Measurements from ENCODE around the gene CAVIN4. TPM values are rescaled to one million over a fixed set of nuclear protein-coding genes. Genes with fewer than 3 reads are reported as not detected.

CAVIN4 gene
- total RNA-seq, 1 experiment from 2014 or later, result 0.59 TPM

GRCh38 chr9:100587375-100587774 lies 9.5 kb downstream of the CAVIN4 start:
- Histone ChIP-seq H3K4me3 (replicated peaks in 1 of 2; ENCODE audit: low read depth in 1 of 2, low read length in 2 of 2) (peak overlapping the region in 1 of 2 experiments; percentile 19; a peak in 2 of 4 replicates), H3K9me3 (ENCODE audit: control insufficient read depth in 1 of 2, insufficient read depth in 1 of 2, low read depth in 1 of 2, low read length in 2 of 2) (no peaks in the 10 kb centered on the region), H3K27ac (ENCODE audit: low read depth, low read length) (no peak overlapping the region), H3K4me2 (ENCODE audit: low read length) (peak overlapping the region; percentile 68), H2AFZ (ENCODE audit: low read depth, low read length, poor library complexity, severe bottlenecking) (no peak overlapping the region), H3K4me1 (ENCODE audit: control insufficient read depth in 1 of 2, insufficient read depth in 2 of 2, low read length in 2 of 2) (peaks cover 8 to 34% of the 10 kb centered on the region in 2 experiments; a peak in 3 of 4 replicates), H3K27me3 (ENCODE audit: insufficient read depth, low read length) (no peaks in the 10 kb centered on the region), H4K20me1 (ENCODE audit: insufficient read depth) (no peaks in the 10 kb centered on the region), H3K9me2 (ENCODE audit: insufficient read depth) (no peaks in the 10 kb centered on the region), H3K9ac (ENCODE audit: low read length) (no peak overlapping the region), H3K79me2 (ENCODE audit: insufficient read depth, low read length) (no peaks in the 10 kb centered on the region), H3K36me3 (ENCODE audit: control insufficient read depth in 1 of 2, insufficient read depth in 2 of 2, low read length in 2 of 2) (no peaks in the 10 kb centered on the region)
- RAD21 ChIA-PET (ENCODE audit: low non-redundant PET in 1 of 2, low total read pairs in 2 of 2, uncharacterized antibody in 2 of 2, unreplicated experiment in 2 of 2), result no interaction called here
- CTCF ChIA-PET, result no interaction called here
- intact Hi-C loops (cut with micrococcal nuclease), result no loop called here
- ATAC-seq (peak; percentile 81), DNase-seq (ENCODE audit: low read depth, low spot score) (peak; percentile 26)
- BruUV-seq (replicated peaks), result no TSS peak
- POLR2A ChIA-PET, result no interaction called here
- no peak for TF ChIP-seq CTCF (IDR thresholded peaks at IDR 0.05 in 2 of 3, conservative IDR thresholded peaks at IDR 0.05 in 1 of 3; ENCODE audit: borderline replicate concordance in 1 of 3, insufficient read depth in 1 of 3, low read depth in 2 of 3, low read length in 2 of 3)
- no peak for TF ChIP-seq EZH2phosphoT487 (IDR thresholded peaks at IDR 0.05; ENCODE audit: borderline replicate concordance)
- TF ChIP-seq ZFX (IDR thresholded peaks at IDR 0.05), result no peak
- TF ChIP-seq ELF1 (IDR thresholded peaks at IDR 0.05; ENCODE audit: borderline replicate concordance, low read depth), result peak; percentile 32; the same call in 1 of the 2 replicates
- no peak for TF ChIP-seq EGR1 (IDR thresholded peaks at IDR 0.05; ENCODE audit: low read depth)
- no peak for TF ChIP-seq RAD21 (IDR thresholded peaks at IDR 0.05; ENCODE audit: low read depth)
- TF ChIP-seq JUND (IDR thresholded peaks at IDR 0.05), result peak; percentile 50
- TF ChIP-seq ZBTB33 (IDR thresholded peaks at IDR 0.05; ENCODE audit: extremely low read depth, insufficient replicate concordance, low read length), result no peak
- TF ChIP-seq MAX (IDR thresholded peaks at IDR 0.05), result no peak
- no peak for TF ChIP-seq ATF3 (IDR thresholded peaks at IDR 0.05)
- no peak for TF ChIP-seq SRF (IDR thresholded peaks at IDR 0.05; ENCODE audit: low read depth)
- no peak for TF ChIP-seq REST (IDR thresholded peaks at IDR 0.05; ENCODE audit: low read depth)
- TF ChIP-seq FOSL1 (IDR thresholded peaks at IDR 0.05; ENCODE audit: low read depth), result peak; percentile 30; the same call in 1 of the 2 replicates
- TF ChIP-seq SIN3A (IDR thresholded peaks at IDR 0.05; ENCODE audit: low read depth), result no peak
- no peak for TF ChIP-seq POLR2A (IDR thresholded peaks at IDR 0.05; ENCODE audit: borderline replicate concordance, extremely low read depth, insufficient read depth, insufficient read length)
- peak; percentile 48 for TF ChIP-seq SP1 (IDR thresholded peaks at IDR 0.05; ENCODE audit: low read depth)
- no peak for TF ChIP-seq EZH2 (IDR thresholded peaks at IDR 0.05)
- TF ChIP-seq YY1 (IDR thresholded peaks at IDR 0.05; ENCODE audit: extremely low read depth, insufficient replicate concordance, low read depth, low read length), result no peak
- no peak for TF ChIP-seq ZNF274 (IDR thresholded peaks at IDR 0.05; ENCODE audit: low read depth, low read length)
- TF ChIP-seq CEBPB (IDR thresholded peaks at IDR 0.05; ENCODE audit: low read depth), result peak; percentile 43; the same call in 1 of the 2 replicates
- no peak for TF ChIP-seq CBX3 (IDR thresholded peaks at IDR 0.05; ENCODE audit: low read depth)
- no peak for TF ChIP-seq TCF7L2 (IDR thresholded peaks at IDR 0.05; ENCODE audit: borderline replicate concordance, extremely low read depth, insufficient read depth, insufficient read length)

Measured in HCT116 (cell line).